Measurements from ENCODE around the gene ABHD13.
A peak's percentile ranks its signal among the peaks of the same experiment; 100 is the strongest.
"Not testable (repeated sequence)": the region's sequence is repeated elsewhere in the genome, so short reads cannot be mapped to it uniquely, and the experiment has no call there.

ABHD13 gene

DNA sequence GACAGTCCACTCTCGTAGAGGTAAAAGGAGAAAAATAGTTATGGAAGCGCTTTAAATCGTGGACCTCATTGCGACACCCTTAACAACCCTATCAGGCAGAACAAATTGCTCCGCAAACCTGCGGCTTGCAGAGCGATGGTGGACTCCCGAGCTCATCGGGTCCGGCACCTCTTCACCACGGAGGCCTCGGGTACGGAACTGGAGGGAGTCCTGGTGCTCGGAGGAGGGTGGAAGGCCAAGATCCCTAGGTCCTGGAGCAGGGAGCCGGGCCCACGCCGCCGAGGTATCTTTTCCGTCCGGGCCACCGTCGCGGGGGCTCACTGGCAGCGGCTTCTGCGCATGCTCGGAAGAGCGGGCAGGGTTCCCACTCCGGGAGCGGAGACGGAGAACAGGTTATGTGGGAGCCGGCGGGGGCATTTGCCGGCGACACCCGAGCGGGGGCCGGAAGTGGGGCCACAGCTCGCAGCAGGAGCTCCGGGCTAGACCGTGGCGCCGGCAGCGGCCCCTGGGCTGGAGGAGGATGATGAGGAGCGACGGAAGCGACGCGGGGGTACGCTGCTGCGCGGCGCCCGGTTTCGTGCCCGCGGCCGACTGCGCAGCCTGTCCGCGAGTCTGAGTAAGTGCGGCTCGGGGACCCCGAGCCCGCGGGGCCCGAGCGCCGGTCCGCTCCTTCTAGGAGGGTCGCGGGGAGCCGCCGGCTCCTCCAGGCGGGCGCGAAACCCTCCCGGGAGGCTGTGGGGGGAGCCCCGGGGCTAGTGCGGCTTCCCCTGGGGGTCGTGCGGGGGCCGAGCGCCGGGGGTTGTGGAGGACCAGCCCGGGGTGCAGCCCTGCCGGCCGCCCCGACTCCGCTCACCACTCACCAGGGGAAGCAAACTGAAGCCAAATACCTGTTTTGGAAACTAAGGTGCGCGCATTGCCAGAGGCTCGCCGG, at the start of gene ABHD13:
ABHD13 (plus strand) TSS at position 349 of the 931 bp plus-strand sequence. CDS start 10,827 bp downstream, outside the sequence.
- DNase-seq = peak; percentile 92 to 95

DNA sequence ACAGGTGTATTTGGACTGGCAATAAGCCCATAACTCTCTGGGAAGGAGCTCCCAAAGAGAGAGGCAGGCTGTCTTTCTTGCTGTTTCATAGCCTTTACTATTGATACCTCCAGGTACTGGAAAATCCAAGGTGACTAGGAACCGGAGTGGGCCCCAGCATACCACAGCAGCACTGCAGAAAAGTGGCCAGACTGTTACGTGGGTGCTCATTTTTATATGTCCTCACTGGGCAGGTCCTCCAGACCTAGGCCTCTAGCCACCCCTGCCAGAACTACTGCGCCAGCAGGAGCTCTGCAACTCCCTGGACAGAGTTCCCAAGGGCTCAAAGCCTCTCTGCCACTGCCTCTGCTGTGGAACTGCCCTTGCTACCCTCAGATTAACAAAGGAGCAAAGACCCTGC, 49.3 kb upstream of the ABHD13 start:
- no peak for DNase-seq

DNA sequence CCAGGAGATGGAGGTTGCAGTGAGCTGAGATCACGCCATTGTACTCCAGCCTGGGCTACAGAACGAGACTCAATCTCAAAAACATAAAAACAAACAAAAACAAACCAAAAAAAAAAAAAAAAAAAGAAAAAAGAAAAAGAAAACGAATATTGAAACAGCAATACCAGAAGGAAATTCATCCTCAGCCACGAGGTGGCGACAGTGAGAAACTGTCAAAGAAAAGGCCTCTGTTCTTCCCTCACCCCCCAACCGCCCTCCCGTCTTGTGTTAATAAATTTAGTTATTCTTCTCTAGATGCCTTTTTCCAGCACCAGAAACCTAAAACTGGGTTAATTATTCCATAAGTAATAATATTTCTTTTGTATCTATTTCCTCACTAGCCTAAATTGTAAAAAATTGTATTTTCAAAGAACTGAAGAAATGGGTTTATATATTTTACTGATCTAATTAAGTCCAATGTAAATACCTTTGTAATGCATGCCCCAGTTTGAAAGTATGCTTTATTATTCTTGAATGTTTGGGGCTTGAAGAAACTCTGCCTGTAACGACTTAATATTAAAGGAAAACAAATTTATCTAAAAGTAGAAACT, 41.4 kb upstream of the ABHD13 start:
- DNase-seq = peak in 1 of 2 experiments; percentile 26

DNA sequence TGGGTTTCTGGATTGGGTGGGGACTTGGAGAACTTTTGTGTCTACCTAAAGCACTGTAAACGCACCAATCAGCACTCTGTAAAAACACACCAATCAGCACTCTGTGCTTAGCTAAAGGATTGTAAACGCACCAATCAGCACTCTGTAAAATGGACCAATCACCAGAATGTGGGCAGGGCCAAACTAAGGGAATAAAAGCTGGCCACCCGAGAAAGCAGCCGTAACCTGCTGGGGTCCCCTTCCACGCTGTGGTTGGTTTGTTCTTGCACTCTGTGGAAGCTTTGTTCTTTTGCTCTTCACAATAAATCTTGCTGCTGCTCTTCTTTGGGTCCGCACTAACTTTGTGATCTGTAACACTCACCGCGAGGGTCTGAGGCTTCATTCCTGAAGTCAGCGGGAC, 40.1 kb upstream of the ABHD13 start:
- no peak for DNase-seq

DNA sequence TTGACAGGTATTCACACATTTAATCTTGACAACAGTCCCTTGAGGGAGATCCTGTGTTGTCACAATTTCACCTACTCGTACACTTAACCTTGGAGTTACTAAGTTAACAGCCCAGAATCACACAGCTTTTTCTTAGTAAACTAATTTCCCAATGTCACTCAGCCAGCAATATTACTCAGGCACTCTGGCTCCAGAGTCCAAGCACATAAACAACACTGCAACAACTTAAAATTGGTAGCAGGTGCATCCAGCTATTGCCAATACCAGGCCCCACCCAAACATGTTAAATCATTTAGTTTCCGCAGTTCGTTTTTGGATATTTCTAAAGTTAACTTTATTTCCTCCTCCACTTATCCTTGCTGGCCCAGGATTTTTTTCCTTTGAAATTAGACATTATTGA, 35.5 kb upstream of the ABHD13 start:
- no peak for DNase-seq

DNA sequence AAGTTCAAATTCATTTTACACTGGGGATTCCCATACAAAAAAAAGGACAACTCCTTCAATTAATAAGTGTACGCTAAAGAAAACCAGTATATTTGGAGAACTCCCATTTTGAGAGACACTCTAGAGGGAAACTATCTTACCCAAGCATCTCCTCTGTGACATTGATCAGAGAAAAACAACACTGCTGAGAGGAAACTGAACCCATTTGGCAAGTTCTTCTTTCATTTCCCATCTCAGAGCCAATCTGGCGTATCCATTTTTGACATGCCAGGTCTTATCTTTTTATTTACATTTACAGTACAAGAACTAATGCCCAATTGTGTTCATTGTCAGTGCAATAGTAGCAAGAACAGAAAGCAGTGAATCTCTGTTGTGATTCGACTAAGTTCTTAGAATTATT, 33.0 kb upstream of the ABHD13 start:
- DNase-seq = no peak

DNA sequence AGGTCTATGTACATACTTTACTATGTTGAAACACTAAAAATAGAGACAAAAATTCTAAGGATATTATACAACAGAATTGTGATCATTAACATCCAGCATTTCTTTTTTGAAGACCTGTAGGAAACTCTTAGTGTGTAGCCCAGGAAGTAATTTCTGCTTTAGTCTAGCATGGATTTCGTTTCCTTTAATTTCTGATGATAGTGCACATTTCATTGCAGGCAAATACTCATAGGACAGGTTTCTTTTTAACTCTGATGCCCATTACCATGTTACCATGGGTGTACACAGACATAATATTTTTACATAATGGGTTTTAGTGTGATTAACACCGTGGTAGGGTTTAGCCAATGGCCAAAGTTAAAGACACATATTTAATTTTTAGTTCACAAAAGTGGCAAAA, 29.9 kb upstream of the ABHD13 start:
- DNase-seq = no peak

DNA sequence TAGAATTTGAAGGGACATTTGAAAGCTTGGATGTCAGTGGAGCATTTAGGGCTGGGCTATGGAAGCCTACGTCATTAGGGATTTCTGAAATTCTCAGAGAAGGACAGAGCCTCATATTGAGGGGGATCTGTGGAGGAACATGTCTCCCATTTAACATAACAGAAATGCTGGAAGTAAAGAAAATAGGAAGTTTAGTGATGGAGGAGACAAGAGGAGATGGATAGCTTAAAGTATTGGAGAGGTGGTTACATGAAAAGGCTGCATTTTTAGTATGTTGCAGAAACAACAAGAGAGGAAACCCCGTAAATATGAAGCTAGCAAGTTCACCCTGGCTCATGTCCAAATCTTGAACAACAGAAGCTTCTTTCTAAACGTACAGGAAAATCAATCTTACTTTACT, 27.3 kb upstream of the ABHD13 start:
- DNase-seq = no peak

DNA sequence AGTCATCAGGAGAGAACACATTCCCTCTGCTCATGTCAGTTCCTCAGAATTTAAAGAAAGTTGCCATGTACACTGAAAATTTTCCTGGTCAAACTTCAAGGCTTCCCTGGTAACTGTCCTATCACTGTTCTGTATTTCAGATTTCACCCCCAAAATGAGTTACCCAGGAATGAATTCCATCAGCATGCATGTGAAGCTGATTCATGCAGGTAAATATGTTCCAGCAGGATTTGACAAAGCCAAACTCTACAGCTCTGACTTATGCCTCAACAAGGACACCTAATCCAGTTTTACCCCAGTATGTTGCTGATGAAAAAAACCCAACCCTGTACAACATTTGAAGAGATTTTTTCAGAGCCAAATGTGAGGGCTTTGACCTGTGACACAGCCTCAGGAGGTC, 24.4 kb upstream of the ABHD13 start:
- DNase-seq = no peak

DNA sequence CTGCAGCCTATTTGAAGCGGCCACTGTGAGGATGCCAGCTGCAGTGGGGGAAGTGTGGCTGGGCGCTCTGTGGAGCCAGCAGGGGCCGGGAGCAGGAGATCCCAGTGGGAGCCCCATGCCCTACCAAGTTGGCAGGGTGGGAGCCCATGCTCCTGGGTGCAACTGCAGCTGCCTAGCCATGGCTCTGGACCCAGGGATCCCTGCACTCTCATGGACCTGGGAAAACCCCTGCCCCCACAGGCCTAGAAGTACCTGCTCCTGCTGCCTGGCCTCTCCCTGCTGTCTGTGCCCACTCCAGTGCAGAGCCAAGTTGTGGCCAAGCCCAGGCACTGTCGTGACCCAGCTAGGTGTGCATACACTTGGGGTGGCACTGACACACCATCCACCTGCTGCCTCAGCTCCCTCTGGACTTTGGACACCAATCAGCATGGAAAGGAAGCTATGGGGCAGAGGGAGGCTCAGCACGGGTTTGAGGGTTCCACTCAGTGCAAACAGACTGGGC, 23.7 kb upstream of the ABHD13 start:
- no peak for DNase-seq

DNA sequence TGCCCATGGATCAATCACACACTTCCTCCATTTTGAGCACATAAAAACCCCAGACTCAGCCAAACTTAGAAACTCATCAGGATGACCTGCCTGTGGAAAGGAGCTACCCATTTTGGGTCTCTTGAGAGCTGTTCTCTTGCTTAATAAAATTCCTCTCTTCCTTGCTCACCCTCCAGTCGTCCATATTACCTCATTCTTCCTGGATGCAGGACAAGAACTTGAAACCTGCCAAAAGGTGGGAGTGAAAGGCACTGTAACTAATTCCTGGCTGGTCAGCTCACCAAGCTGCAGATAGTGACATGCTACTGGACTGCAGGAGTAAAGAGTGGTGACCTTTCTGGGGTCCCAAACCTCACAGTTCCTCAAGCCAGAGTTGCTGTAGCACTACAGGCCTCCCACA, 23.0 kb upstream of the ABHD13 start:
- DNase-seq = no peak

DNA sequence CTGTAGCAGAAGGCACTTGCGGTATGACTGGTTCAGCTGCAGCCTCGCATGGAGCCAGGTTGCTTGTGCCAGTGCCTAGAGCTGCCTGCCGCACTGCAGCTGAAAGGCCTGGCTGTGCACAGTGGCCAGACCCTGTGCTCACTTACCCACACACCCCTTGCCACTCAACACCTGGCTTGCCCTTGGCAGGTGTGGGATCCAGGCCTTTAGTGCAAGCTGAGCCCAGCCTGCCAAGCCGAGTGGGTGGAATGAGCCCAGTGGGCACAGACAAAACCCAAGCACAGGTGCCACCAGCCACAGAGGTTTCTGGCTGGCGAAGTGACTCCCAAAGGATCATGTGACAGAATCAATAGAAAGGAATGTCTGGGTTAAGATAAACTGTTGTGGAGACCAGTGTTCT, 22.3 kb upstream of the ABHD13 start:
- DNase-seq = no peak

DNA sequence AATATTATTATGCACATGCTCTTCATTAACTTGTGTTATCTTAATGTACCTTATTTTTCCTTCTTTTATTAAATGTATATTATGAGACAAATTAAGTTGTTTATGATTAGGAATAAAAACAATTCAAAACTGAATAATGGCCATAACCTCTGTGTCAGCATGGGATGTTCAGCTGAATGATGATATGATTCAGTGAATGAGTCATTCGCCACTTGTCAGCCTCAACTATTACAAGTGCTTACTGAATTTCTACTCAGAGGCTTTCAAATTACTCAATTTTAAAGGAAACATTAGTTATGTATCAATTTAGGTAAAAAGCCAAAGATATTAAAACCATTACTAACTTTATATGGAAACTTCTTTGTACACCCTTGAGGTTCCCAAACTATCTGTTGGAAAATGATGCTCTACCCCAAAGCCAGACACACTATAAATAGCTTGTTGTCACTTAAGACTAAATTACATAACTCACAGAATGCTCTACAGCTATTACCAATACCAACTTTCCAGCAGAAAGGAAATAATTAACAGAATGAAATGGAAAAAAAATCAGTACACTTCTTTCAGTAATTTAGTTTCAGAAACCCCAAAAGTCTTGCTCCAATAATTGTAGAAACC, 17.3 kb upstream of the ABHD13 start:
- DNase-seq = no peak

DNA sequence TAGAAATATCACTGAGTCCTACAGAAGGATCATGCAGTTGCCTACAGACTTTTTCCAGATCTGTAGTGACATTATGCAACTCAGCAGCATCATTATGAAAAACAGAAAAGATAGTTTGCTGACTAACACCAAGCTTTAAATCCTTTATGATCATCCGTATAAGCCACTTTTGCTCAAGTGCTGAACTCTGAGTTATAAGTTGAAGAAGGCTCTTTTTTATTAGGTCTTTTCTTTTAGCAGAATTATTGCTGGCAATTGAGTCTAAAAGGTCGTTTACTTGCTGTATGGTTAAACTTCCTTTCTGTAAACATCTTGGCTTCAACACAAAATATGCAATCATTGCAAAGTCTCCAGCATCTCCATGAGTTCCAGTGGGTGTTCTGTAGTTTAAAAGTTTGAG, 7.6 kb upstream of the ABHD13 start:
- no peak for DNase-seq

DNA sequence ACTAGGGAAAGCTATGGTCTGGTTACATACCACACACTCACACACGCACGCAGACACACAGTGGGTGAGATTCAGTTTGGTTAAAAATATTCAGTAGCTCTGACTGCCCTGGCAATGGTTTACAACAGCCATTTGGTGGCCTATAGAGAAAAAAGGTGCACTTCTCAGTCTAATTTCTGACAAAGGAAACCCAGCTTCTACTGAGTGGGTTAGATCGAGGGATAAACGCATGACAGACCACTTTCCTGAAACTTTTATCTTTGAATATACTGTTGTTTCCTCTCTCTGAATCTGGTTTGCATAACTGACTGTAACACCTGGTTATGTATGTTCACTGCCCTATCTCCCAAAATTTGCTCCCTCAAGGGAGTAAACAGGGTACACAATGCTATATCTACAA, 5.3 kb upstream of the ABHD13 start:
- no peak for DNase-seq

DNA sequence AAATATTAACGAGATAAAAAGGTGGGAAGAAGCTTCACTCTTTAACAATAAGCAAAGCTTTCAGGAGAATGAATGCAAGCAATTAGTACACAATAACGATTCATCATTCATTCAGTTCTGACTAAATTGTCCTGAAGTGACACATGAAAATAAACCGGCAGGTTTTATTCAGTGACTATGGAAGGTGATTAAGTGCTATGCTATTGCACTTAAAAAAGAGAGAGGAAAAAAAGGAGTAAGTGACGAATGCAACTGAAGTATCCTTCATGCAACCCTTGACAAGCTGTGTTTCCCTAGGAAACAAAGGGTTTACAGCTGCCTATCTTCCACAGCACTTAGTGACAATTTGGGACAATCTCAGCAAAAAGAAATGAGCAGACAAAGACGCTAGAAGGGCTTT, 4.2 kb upstream of the ABHD13 start:
- peak in 1 of 2 experiments; percentile 6 for DNase-seq

DNA sequence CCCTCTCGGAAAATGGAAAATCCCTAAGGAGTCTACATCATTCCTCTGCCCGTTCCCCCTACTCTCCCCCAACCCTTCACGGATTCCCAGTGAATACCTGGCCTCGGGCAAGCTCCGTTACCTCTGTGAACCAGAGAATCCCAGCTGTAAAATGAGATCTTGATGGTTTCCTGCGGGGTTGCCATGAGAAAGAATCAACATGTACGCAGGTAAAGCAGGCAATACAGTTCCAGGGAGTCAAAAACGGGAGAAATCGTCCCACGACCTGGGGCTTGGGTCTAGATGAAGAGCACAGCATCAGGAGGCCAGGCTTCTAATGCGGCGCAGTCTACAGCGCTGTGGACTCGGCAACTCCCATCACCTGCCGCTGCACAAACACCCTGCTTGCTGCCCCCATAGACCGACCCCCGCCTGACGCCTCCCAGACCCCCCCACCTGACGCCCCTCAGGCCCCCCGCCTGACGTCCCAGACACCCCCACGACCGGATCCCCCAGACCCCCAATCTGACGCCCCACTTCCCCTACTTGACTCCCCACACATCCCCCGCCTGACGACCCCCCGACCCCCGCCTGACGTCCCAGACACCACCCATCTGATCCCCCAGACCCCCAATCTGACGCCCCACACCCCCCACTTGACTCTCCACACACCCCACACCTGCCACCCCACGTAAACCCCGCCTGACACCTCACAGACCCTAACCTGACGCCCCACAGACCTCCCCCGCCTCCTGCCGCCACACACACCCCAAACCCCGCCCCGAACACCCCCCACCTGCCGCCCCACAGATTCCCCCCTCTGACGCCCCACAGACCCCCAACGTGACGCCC, 3.5 kb upstream of the ABHD13 start:
- peak; percentile 20 to 50 for DNase-seq

DNA sequence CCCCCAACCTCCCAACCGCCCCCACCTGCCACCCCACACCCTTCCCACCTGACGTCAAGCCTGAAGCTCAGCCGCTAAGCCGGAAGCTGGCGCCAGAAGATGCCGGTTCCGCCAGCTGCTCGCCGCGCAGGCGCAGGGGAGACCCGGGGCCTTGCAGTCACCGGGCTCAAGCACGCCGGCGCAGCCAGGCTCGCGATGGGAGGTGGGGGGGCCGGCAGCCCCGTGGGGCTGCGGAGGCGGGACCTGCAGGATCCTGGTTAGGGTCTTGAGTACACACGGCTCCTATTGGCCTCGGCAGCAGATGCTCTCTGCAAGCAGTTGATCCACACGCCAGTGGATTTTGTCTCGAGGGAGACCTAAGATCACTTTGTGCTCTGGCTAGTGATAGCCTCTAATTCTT, 2.8 kb upstream of the ABHD13 start, which contains the start of gene LIG4:
LIG4 (minus strand) TSS at position 101 of the 400 bp plus-strand sequence. CDS start 4,268 bp downstream, outside the sequence.
- peak; percentile 93 to 96 for DNase-seq

DNA sequence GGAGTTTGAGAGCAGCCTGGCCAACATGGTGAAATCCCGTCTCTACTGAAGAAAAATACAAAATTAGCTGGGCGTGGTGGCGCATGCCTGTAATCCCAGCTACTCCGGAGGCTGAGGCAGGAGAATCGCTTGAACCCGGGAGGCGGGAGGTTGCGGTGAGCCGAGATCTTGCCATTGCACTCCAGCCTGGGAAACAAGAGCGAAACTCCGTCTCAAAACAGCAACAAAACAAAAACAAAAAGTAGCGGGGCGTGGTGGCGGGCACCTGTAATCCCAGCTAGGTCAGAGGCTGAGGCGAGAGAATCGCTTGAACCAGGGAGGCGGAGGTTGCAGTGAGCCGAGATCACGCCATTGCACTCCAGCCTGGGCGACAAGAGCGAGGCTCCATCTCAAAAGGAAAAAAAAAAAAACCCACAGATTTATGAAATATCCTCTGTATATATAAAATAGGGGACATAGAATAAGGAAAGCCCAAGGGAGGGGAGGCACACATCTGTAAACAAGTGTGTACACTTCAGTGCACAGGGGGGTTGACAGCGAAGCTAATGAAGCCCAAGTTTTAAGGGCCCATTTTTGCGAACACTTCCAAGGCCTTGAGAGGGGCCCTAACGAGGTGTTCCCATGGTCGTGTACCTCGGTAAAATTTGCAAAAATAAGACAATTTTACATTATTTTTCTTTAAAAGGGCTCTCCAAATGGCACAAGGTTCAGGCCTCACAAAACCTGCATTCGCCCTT, 717 bp upstream of the ABHD13 start:
- not testable (repeated sequence) for DNase-seq

DNA sequence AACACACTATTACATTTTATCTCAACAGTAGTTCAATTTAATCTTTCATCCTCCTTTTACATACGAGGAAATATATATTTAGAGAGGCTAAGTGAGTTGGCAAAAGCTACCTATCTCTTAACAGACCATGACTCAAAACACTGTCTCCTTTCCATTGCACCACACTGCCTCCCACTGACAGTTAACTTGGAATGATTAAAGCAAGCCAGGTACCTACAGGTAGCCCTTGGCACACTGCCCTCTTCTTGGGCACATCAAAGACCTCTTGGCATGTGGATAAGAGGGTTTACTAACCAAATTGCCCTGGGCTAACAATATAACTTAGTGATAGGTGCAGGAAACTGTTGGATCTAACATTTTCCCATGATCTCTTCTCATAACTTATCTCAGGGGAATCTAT, 1.8 kb downstream of the ABHD13 start:
- DNase-seq = peak; percentile 25 to 56

DNA sequence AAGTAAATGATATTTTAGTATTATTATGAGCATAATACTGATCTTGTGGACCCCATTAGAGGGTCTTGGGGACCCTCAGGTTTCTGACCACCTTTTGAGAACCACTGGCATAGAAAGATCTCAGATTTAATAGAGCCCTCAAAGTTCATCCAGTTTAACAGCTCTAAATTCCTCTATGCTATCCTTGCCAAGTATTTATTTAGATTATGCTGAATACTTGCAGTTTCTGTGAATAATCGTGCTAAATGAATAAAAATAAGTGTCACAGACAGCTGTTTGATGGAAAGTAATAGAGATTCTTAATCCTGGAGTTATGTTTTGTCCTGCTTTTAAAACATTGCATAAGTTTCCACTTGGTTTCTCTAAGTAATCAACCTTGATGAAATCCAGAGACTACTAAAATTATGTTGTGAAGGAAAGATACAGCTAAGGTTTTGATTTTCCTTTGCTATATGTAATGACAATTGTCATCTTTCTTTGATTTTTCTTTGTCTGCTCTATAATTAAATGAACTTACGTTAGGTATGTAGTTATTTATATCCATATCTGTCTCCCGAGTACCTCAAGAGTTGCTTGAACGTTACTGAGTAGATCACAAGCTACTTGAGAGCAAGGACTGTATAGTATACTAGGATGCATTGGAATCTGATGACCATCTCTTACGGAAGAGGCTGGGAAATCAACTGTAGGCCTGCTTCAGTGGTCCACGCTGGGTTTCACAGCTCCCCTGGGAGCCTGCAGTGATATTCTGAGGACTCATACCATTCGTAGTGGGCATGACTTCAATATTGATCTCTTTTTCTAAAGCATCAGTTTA, 5.7 kb downstream of the ABHD13 start:
- no peak for DNase-seq
